HEK293T (cell line): ENCODE data around the gene TCHP.

Source experiments
- BHLHE40 ChIP-seq: fragments of 450-650 bp; IDR thresholded peaks from 2 replicates; pipeline ENCODE4 v1.6.1; 2016; ENCODE audit warnings: mild to moderate bottlenecking, moderate library complexity, borderline replicate concordance
- CTBP1 ChIP-seq: fragments of 450-650 bp; IDR thresholded peaks from 2 replicates; pipeline ENCODE4 v1.6.1; 2016; ENCODE audit warnings: borderline replicate concordance
- ELF4 ChIP-seq: fragments of 450-650 bp; IDR thresholded peaks from 2 replicates; pipeline ENCODE4 v1.6.1; 2017; ENCODE audit warnings: antibody characterized with exemption
- L3MBTL2 ChIP-seq: fragments of 450-650 bp; conservative IDR thresholded peaks from 2 replicates; pipeline ENCODE4 v1.6.1; 2016; ENCODE audit warnings: mild to moderate bottlenecking
- LEF1 ChIP-seq: fragments of 450-650 bp; IDR thresholded peaks from 2 replicates; pipeline ENCODE4 v1.6.1; 2017; ENCODE audit warnings: mild to moderate bottlenecking, borderline replicate concordance
- SP1 ChIP-seq: fragments of 450-650 bp; IDR thresholded peaks from 2 replicates; pipeline ENCODE4 v1.6.1; 2017
- SUZ12 ChIP-seq: fragments of 450-650 bp; IDR thresholded peaks from 2 replicates; pipeline ENCODE4 v1.6.1; 2016; ENCODE audit warnings: mild to moderate bottlenecking
- TARDBP ChIP-seq: fragments of 450-650 bp; IDR thresholded peaks from 2 replicates; pipeline ENCODE4 v1.6.1; 2016

GRCh38 chr12:109923038-109923437 lies 23.0 kb downstream of the TCHP start:
- TF ChIP-seq TARDBP (no peak), L3MBTL2 (no peak), LEF1 (no peak), CTBP1 (no peak), ELF4 (no peak), SP1 (no peak), SUZ12 (no peak), BHLHE40 (no peak)
